Liver (tissue), 9 donors: ENCODE results near the gene THSD7B. TPM values are rescaled to one million over a fixed set of nuclear protein-coding genes. Genes with fewer than 3 reads are reported as not detected.

ENCODE experiments used
- DNase-seq: peaks from one replicate; pipeline ENCODE4 v3.0.0-alpha.2; 2017; ENCODE audit warnings: low spot score
- H3K27ac ChIP-seq, 2 donors: one replicate each; pipeline ENCODE4 v1.7.0; 2013; ENCODE audit warnings: inconsistent platforms in 2 of 2, low read length in 2 of 2, control low read depth in 1 of 2, low read depth in 1 of 2, mild to moderate bottlenecking in 1 of 2
- H3K27me3 ChIP-seq, 4 donors: one replicate each; pipeline versions ENCODE4 v1.6.1 to v1.7.0; 2013; ENCODE audit warnings: low read length in 3 of 4, inconsistent platforms in 1 of 4, mild to moderate bottlenecking in 1 of 4, moderate library complexity in 1 of 4; ENCODE audit not compliant: control insufficient read depth in 4 of 4, insufficient read depth in 4 of 4
- H3K36me3 ChIP-seq, 4 donors: one replicate each; pipeline versions ENCODE4 v1.6.1 to v1.7.0; 2013; ENCODE audit warnings: low read length in 3 of 4, mild to moderate bottlenecking in 3 of 4, low read depth in 1 of 4, moderate library complexity in 1 of 4; ENCODE audit not compliant: control insufficient read depth in 4 of 4, insufficient read depth in 3 of 4
- H3K4me1 ChIP-seq, 4 donors: one replicate each; pipeline versions ENCODE4 v1.6.1 to v1.7.0; 2013; ENCODE audit warnings: low read length in 3 of 4, mild to moderate bottlenecking in 3 of 4, moderate library complexity in 1 of 4; ENCODE audit not compliant: control insufficient read depth in 4 of 4, insufficient read depth in 4 of 4
- H3K4me3 ChIP-seq, 3 donors: one replicate each; pipeline versions ENCODE4 v1.6.1 to v1.7.0; 2013; ENCODE audit warnings: low read length in 3 of 3, control low read depth in 1 of 3, low read depth in 1 of 3, mild to moderate bottlenecking in 1 of 3
- H3K9ac ChIP-seq, 2 donors: one replicate each; pipeline ENCODE4 v1.7.0; 2013; ENCODE audit warnings: low read length in 2 of 2, mild to moderate bottlenecking in 2 of 2, moderate library complexity in 2 of 2, control low read depth in 1 of 2, low read depth in 1 of 2
- H3K9me3 ChIP-seq, 4 donors: one replicate each; pipeline versions ENCODE4 v1.6.1 to v1.7.0; 2013; ENCODE audit warnings: low read length in 3 of 4; ENCODE audit not compliant: control insufficient read depth in 4 of 4
- EGR1 ChIP-seq, 2 donors: IDR thresholded peaks; 2 replicates each; pipeline ENCODE4 v1.6.1; 2016 to 2018; ENCODE audit warnings: antibody characterized with exemption in 2 of 2, low read depth in 2 of 2
- FOXA1 ChIP-seq: IDR thresholded peaks from 2 replicates; pipeline ENCODE4 v1.6.1; 2016; ENCODE audit warnings: antibody characterized with exemption
- FOXA2 ChIP-seq: IDR thresholded peaks from 2 replicates; pipeline ENCODE4 v1.6.1; 2016; ENCODE audit warnings: antibody characterized with exemption
- GABPA ChIP-seq, 2 donors: IDR thresholded peaks in 1 of 2; conservative IDR thresholded peaks in 1 of 2; 2 replicates each; pipeline ENCODE4 v1.6.1; 2016; ENCODE audit warnings: antibody characterized with exemption in 2 of 2, mild to moderate bottlenecking in 1 of 2, moderate library complexity in 1 of 2
- HNF4A ChIP-seq, 2 donors: conservative IDR thresholded peaks; 2 replicates each; pipeline ENCODE4 v1.6.1; 2016; ENCODE audit warnings: antibody characterized with exemption in 2 of 2, mild to moderate bottlenecking in 2 of 2
- HNF4G ChIP-seq: IDR thresholded peaks from 2 replicates; pipeline ENCODE4 v1.6.1; 2016; ENCODE audit warnings: antibody characterized with exemption
- JUND ChIP-seq, 2 donors: IDR thresholded peaks; 2 replicates each; pipeline ENCODE4 v1.6.1; 2016; ENCODE audit warnings: antibody characterized with exemption in 2 of 2
- NR2F2 ChIP-seq: IDR thresholded peaks from 2 replicates; pipeline ENCODE4 v1.6.1; 2016; ENCODE audit warnings: antibody characterized with exemption
- RAD21 ChIP-seq, 2 donors: IDR thresholded peaks; 2 replicates each; pipeline ENCODE4 v1.6.1; 2016; ENCODE audit warnings: antibody characterized with exemption in 2 of 2, mild to moderate bottlenecking in 2 of 2
- RXRA ChIP-seq, 2 donors: IDR thresholded peaks; 2 replicates each; pipeline ENCODE4 v1.6.1; 2017 to 2018; ENCODE audit warnings: antibody characterized with exemption in 2 of 2, mild to moderate bottlenecking in 1 of 2
- SP1 ChIP-seq: IDR thresholded peaks from 2 replicates; pipeline ENCODE4 v1.6.1; 2018; ENCODE audit warnings: antibody characterized with exemption, mild to moderate bottlenecking
- TAF1 ChIP-seq: conservative IDR thresholded peaks from 2 replicates; pipeline ENCODE4 v1.6.1; 2016; ENCODE audit warnings: antibody characterized with exemption, mild to moderate bottlenecking
- YY1 ChIP-seq: IDR thresholded peaks from 2 replicates; pipeline ENCODE4 v1.6.1; 2016; ENCODE audit warnings: antibody characterized with exemption, mild to moderate bottlenecking
- WGBS: extraction: QIAGEN DNeasy Blood & Tissue Kit; methylation state at CpG from one replicate; pipeline ENCODE4 v1.1.7; 2013; 5-methylcytosine and 5-hydroxymethylcytosine counted together
- polyA plus RNA-seq, 2 donors: library from polyadenylated mRNA; stranded (reverse) in 1 of 2; unstranded in 1 of 2; fragments of 200-250 nt in 1 of 2; fragments of >200 nt in 1 of 2; fragmentation: Nextera tagmentation in 1 of 2; extraction: Ambion mirVana in 1 of 2; gene quantifications; one replicate each; pipeline versions ENCODE4 v1.2.1 to v1.2.3, GENCODE V29; 2013 to 2015
- total RNA-seq, 2 donors: library from RNA; depleted of rRNA; stranded (reverse); fragments of >200 nt; gene quantifications; one replicate each; pipeline ENCODE4 v1.2.3, GENCODE V29; 2014
- TF ChIP-seq, protein P1 (sequence below): fragments of 150-350 bp; IDR thresholded peaks from 2 replicates; pipeline ENCODE4 v1.5.1; 2017; ENCODE audit warnings: improper control_type of control experiment, low read depth, low read length; ENCODE audit not compliant: missing input control
- TF ChIP-seq, protein P2 (sequence below): IDR thresholded peaks from 2 replicates; pipeline ENCODE4 v1.6.1; 2016; ENCODE audit warnings: antibody characterized with exemption
- TF ChIP-seq, protein P3 (sequence below): IDR thresholded peaks from 2 replicates; pipeline ENCODE4 v1.6.1; 2016; ENCODE audit warnings: antibody characterized with exemption
- TF ChIP-seq, protein P4 (sequence below): IDR thresholded peaks from 2 replicates; pipeline ENCODE4 v1.6.1; 2016; ENCODE audit warnings: antibody characterized with exemption
- TF ChIP-seq, protein P5 (sequence below): IDR thresholded peaks from 2 replicates; pipeline ENCODE4 v1.6.1; 2016; ENCODE audit warnings: antibody characterized with exemption, mild to moderate bottlenecking
- donor health status: healthy.
- donor health status: healthy.
- donor health status: healthy.
- donor health status: healthy.
- donor health status: healthy.

The THSD7B gene
- total and polyA plus RNA-seq, 4 donors, result 0.01 to 0.75 (median 0.42) TPM; not detected in 1

DNA sequence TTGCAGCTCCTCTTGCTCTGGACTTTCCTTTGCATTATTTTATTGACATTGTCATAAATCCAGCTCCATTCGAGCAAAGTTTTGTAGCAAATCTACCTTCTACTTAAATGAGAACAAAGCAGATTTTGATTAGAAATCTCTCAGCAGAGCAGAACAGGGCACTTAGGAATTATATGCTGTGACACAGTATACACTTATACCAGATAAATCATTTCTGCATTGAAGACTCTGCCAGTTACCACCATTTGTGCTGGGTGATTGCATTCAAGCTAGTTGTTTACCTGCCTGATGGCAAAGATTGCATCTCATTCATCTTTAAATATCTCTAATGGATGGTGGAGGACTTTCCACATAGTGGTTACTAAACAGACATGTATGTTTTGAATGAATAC, 757.3 kb downstream of the THSD7B start:
- Histone ChIP-seq H3K9ac (no peak overlapping the region), H3K4me1 (no peaks in the 10 kb centered on the region), H3K36me3 (no peaks in the 10 kb centered on the region), H3K27me3 (no peaks in the 10 kb centered on the region), H3K4me3 (no peak overlapping the region), H3K27ac (no peak overlapping the region), H3K9me3 (no peaks in the 10 kb centered on the region)
- 64% methylated on average over 1 of the region's 1 CpG for whole genome bisulfite sequencing
- no peak for DNase-seq
- TF ChIP-seq RXRA (IDR thresholded peaks at IDR 0.05), result no peak
- TF ChIP-seq EGR1 (IDR thresholded peaks at IDR 0.05; ENCODE audit: low read depth in 2 of 2), result no peak
- TF ChIP-seq, protein P1, sequence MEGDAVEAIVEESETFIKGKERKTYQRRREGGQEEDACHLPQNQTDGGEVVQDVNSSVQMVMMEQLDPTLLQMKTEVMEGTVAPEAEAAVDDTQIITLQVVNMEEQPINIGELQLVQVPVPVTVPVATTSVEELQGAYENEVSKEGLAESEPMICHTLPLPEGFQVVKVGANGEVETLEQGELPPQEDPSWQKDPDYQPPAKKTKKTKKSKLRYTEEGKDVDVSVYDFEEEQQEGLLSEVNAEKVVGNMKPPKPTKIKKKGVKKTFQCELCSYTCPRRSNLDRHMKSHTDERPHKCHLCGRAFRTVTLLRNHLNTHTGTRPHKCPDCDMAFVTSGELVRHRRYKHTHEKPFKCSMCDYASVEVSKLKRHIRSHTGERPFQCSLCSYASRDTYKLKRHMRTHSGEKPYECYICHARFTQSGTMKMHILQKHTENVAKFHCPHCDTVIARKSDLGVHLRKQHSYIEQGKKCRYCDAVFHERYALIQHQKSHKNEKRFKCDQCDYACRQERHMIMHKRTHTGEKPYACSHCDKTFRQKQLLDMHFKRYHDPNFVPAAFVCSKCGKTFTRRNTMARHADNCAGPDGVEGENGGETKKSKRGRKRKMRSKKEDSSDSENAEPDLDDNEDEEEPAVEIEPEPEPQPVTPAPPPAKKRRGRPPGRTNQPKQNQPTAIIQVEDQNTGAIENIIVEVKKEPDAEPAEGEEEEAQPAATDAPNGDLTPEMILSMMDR, result no peak
- TF ChIP-seq, protein P2, sequence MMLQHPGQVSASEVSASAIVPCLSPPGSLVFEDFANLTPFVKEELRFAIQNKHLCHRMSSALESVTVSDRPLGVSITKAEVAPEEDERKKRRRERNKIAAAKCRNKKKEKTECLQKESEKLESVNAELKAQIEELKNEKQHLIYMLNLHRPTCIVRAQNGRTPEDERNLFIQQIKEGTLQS, result no peak
- no peak for TF ChIP-seq HNF4A (conservative IDR thresholded peaks at IDR 0.05)
- TF ChIP-seq JUND (IDR thresholded peaks at IDR 0.05), result no peak
- TF ChIP-seq YY1, result no peak
- no peak for TF ChIP-seq TAF1
- no peak for TF ChIP-seq NR2F2

DNA sequence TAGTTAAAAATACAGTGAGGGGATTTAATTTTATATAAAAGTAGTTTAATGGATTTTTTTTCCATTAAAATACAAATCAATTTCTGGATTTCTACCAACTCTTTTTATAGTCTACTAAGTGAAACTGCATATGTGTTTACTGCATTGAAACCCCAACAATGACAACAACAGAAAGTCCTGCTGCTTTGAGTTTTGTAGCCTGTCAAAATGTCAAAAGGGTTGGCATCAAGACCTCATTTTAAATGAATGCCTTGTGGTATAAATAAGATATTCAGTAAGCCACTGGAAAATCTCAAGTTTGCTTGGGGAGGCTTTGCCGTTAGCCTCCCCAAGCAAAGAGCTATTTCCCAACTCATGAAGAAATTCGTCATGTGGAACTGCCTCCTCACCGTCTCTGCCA, 758.6 kb downstream of the THSD7B start:
- WGBS, result 65% methylated on average over 3 of the region's 3 CpGs
- Histone ChIP-seq H3K9me3 (no peaks in the 10 kb centered on the region), H3K9ac (no peak overlapping the region), H3K36me3 (no peaks in the 10 kb centered on the region), H3K4me3 (no peak overlapping the region), H3K4me1 (no peaks in the 10 kb centered on the region), H3K27me3 (no peaks in the 10 kb centered on the region), H3K27ac (no peak overlapping the region)
- no peak for DNase-seq
- TF ChIP-seq, protein P3, sequence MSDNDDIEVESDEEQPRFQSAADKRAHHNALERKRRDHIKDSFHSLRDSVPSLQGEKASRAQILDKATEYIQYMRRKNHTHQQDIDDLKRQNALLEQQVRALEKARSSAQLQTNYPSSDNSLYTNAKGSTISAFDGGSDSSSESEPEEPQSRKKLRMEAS, result no peak
- TF ChIP-seq FOXA2 (no peak), NR2F2 (no peak), SP1 (no peak), GABPA (IDR thresholded peaks at IDR 0.05 in 1 of 2, conservative IDR thresholded peaks at IDR 0.05 in 1 of 2) (no peak), EGR1 (IDR thresholded peaks at IDR 0.05; ENCODE audit: low read depth in 2 of 2) (no peak), TAF1 (no peak), JUND (IDR thresholded peaks at IDR 0.05) (no peak), HNF4A (conservative IDR thresholded peaks at IDR 0.05) (no peak), YY1 (no peak), RXRA (IDR thresholded peaks at IDR 0.05) (no peak), FOXA1 (no peak), RAD21 (IDR thresholded peaks at IDR 0.05) (no peak), HNF4G (no peak)
- TF ChIP-seq, protein P4, sequence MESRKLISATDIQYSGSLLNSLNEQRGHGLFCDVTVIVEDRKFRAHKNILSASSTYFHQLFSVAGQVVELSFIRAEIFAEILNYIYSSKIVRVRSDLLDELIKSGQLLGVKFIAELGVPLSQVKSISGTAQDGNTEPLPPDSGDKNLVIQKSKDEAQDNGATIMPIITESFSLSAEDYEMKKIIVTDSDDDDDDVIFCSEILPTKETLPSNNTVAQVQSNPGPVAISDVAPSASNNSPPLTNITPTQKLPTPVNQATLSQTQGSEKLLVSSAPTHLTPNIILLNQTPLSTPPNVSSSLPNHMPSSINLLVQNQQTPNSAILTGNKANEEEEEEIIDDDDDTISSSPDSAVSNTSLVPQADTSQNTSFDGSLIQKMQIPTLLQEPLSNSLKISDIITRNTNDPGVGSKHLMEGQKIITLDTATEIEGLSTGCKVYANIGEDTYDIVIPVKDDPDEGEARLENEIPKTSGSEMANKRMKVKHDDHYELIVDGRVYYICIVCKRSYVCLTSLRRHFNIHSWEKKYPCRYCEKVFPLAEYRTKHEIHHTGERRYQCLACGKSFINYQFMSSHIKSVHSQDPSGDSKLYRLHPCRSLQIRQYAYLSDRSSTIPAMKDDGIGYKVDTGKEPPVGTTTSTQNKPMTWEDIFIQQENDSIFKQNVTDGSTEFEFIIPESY, result no peak
- TF ChIP-seq, protein P2, result no peak
- TF ChIP-seq, protein P1, result no peak
- TF ChIP-seq, protein P5, sequence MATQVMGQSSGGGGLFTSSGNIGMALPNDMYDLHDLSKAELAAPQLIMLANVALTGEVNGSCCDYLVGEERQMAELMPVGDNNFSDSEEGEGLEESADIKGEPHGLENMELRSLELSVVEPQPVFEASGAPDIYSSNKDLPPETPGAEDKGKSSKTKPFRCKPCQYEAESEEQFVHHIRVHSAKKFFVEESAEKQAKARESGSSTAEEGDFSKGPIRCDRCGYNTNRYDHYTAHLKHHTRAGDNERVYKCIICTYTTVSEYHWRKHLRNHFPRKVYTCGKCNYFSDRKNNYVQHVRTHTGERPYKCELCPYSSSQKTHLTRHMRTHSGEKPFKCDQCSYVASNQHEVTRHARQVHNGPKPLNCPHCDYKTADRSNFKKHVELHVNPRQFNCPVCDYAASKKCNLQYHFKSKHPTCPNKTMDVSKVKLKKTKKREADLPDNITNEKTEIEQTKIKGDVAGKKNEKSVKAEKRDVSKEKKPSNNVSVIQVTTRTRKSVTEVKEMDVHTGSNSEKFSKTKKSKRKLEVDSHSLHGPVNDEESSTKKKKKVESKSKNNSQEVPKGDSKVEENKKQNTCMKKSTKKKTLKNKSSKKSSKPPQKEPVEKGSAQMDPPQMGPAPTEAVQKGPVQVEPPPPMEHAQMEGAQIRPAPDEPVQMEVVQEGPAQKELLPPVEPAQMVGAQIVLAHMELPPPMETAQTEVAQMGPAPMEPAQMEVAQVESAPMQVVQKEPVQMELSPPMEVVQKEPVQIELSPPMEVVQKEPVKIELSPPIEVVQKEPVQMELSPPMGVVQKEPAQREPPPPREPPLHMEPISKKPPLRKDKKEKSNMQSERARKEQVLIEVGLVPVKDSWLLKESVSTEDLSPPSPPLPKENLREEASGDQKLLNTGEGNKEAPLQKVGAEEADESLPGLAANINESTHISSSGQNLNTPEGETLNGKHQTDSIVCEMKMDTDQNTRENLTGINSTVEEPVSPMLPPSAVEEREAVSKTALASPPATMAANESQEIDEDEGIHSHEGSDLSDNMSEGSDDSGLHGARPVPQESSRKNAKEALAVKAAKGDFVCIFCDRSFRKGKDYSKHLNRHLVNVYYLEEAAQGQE, result no peak
